Colonic mucosa (tissue), 4 donors: ENCODE data around the gene N4BP2. TPM values are rescaled to one million over a fixed set of nuclear protein-coding genes. Genes with fewer than 3 reads are reported as not detected.
A peak's percentile ranks its signal among the peaks of the same experiment; 100 is the strongest.

Source experiments
- DNase-seq: peaks from one replicate; pipeline ENCODE4 v3.0.0-alpha.2; 2020
- H3K27ac ChIP-seq: fragments of 200-600 bp; one replicate; pipeline ENCODE4 v1.8.0; 2021
- H3K27me3 ChIP-seq: fragments of 200-600 bp; one replicate; pipeline ENCODE4 v1.8.0; 2021
- H3K36me3 ChIP-seq: fragments of 200-600 bp; one replicate; pipeline ENCODE4 v1.8.0; 2021
- H3K4me1 ChIP-seq: fragments of 200-600 bp; one replicate; pipeline ENCODE4 v1.8.0; 2021; ENCODE audit warnings: mild to moderate bottlenecking
- H3K4me3 ChIP-seq: fragments of 200-600 bp; one replicate; pipeline ENCODE4 v1.8.0; 2021
- H3K9ac ChIP-seq, 2 donors: one replicate each; pipeline ENCODE4 v1.7.0; 2013; ENCODE audit warnings: control low read depth in 2 of 2, low read depth in 2 of 2, low read length in 2 of 2
- H3K9me3 ChIP-seq: fragments of 200-600 bp; one replicate; pipeline ENCODE4 v1.8.0; 2021
- intact Hi-C: fragments of 100-400 bp; cut with DNase I; formaldehyde crosslinking; loops from one replicate; pipeline ENCODE4 v1.14.1; 2022
- total RNA-seq, 2 donors: library from RNA; stranded (reverse); fragmentation: NEBNext Ultra II Directional in 1 of 2; extraction: Animal tissue kit (Norgen Biotek cat#: 25700) in 1 of 2; gene quantifications; one replicate each; pipeline ENCODE4 v1.2.1, GENCODE V29; 2021
- TF ChIP-seq, protein P1 (sequence below): fragments of 200-600 bp; IDR thresholded peaks from one replicate; pipeline ENCODE4 v1.8.0; 2022; ENCODE audit warnings: antibody characterized with exemption, mild to moderate bottlenecking
- donor health status: healthy.
- donor health status: DM: no; HTN: no; CAD: no.
- donor health status: DM: no; HTN: no; CAD: no.

The N4BP2 gene
- total RNA-seq, 2 donors from 2014 or later, result 5.1 to 7.5 TPM

DNA sequence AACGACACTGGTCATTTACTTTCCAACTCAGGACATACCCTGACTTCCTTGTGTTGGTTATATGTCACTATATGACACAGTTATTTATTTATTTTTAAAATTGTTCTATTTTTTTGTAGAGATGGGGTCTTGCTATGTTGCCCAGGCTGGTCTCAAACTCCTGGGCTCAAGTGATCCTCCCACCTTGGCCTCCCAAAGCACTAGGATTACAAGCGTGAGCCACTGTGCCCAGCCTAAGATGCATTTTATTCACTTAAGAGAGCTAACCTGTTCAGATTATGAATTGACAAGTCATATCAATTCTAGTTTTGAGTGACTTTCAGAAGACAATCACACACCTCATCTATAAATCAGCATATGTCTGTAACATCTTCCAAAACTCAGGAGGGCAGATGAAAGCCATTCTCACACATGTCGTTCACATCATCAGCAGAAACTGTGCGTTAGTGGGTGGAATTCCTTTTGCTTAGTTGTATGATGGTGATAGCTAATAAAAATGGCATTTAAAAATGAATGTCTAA is 130.8 kb downstream of the N4BP2 start:
- Histone ChIP-seq H3K36me3 (no peaks in the 10 kb centered on the region), H3K27me3 (no peaks in the 10 kb centered on the region), H3K4me3 (no peak overlapping the region), H3K27ac (no peak overlapping the region), H3K9ac (no peak overlapping the region), H3K4me1 (no peaks in the 10 kb centered on the region), H3K9me3 (no peaks in the 10 kb centered on the region)
- intact Hi-C loops, result no loop called here
- TF ChIP-seq, protein P1, sequence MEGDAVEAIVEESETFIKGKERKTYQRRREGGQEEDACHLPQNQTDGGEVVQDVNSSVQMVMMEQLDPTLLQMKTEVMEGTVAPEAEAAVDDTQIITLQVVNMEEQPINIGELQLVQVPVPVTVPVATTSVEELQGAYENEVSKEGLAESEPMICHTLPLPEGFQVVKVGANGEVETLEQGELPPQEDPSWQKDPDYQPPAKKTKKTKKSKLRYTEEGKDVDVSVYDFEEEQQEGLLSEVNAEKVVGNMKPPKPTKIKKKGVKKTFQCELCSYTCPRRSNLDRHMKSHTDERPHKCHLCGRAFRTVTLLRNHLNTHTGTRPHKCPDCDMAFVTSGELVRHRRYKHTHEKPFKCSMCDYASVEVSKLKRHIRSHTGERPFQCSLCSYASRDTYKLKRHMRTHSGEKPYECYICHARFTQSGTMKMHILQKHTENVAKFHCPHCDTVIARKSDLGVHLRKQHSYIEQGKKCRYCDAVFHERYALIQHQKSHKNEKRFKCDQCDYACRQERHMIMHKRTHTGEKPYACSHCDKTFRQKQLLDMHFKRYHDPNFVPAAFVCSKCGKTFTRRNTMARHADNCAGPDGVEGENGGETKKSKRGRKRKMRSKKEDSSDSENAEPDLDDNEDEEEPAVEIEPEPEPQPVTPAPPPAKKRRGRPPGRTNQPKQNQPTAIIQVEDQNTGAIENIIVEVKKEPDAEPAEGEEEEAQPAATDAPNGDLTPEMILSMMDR, result no peak
- DNase-seq, result peak; percentile 3

DNA sequence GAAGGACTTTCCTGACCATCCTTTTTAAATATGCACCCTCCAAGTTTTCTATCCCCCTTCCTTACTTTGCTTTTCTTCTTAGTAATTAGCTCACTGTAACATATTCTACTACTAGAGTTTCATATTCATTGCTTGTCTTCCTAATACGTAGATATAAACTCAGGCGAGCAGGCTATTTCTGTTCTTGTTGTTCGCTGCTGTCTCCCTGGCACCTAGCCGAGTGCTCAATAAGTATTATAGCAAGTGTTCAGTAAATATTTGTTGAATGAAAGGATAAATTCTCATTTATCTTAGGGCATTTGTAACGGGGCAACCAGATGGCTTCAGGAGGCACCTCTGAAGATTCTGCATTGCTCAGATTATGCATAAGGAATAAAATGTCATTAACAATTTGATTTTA is 133.4 kb downstream of the N4BP2 start:
- TF ChIP-seq, protein P1, result no peak
- H3K27me3 ChIP-seq, result no peaks in the 10 kb centered on the region
- H3K9ac ChIP-seq, result no peak overlapping the region
- no peak overlapping the region for H3K27ac ChIP-seq
- H3K4me3 ChIP-seq, result no peak overlapping the region
- no peaks in the 10 kb centered on the region for H3K9me3 ChIP-seq
- intact Hi-C loops, result no loop called here
- H3K4me1 ChIP-seq, result no peaks in the 10 kb centered on the region
- H3K36me3 ChIP-seq, result no peaks in the 10 kb centered on the region
- DNase-seq, result peak; percentile 46

DNA sequence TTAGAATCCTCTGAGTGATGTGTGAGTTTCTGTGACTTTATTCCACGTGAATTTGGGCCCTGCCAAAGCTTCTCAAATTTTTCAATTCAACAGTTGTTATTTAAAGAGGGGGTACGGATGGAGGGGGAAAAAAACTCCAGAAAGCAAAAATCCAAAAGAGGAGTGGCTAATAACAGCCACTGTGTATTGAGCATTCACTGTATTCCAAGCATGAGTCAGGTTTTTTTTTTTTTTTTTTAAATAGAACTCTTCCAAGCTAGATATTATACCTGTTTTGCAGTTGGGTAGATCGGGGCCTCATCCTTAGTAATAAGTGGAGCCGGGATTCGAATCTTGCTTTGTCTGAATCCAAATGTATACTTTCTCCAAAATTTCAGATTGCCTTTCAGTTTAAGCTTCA is 133.8 kb downstream of the N4BP2 start:
- Histone ChIP-seq H3K36me3 (no peaks in the 10 kb centered on the region), H3K9me3 (no peaks in the 10 kb centered on the region), H3K4me3 (no peak overlapping the region), H3K27me3 (no peaks in the 10 kb centered on the region), H3K9ac (no peak overlapping the region), H3K4me1 (no peaks in the 10 kb centered on the region), H3K27ac (peak overlapping the region; percentile 14)
- DNase-seq, result no peak
- intact Hi-C loops, result no loop called here
- TF ChIP-seq, protein P1, result no peak

DNA sequence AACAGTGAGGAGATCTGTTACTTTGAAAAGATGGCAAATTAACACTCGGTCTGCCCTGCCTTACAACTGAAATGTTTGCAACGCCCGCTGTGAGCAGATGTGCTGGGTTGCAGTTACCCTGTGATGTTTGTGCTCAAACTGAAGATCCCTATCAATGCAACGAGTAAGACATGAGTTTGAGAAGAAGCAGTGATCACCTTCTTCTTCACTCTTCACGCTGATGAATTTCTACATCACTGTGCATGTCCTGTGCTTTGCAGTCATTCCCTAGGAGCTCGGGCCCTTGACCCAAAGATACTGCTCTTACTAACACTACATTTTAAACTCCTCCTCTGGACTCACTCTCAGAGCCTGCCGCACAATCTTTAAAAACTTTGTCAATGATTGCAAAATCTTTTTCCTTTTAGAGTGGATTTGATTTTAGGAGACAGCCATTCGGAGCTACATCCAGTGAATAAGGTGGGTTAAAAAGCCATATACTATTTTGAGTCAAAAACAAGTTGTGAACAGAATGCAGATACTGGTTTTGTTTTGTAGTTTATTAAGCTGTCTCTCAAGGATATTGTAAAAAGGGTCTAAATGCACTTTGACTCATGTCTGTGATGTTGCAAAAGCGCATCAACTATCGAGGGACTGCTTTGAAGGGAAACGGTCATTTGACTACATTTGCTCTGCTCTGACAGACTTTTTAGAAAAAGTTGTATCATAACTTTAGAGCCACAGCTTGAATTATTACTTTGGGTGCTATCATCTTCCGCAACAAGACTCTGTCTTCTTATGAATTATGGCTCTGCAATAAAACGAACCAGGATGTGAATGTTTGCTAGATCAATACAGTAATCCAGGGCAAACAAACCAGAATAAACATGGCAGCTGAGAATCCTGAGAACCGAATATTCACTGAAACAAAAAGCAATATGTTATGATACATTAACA is 134.5 kb downstream of the N4BP2 start:
- H3K9me3 ChIP-seq, result no peaks in the 10 kb centered on the region
- intact Hi-C loops, result no loop called here
- no peaks in the 10 kb centered on the region for H3K27me3 ChIP-seq
- no peak overlapping the region for H3K4me3 ChIP-seq
- H3K27ac ChIP-seq, result peak overlapping the region; percentile 14
- TF ChIP-seq, protein P1, result no peak
- no peak overlapping the region for H3K9ac ChIP-seq
- DNase-seq, result peak; percentile 22
- no peaks in the 10 kb centered on the region for H3K36me3 ChIP-seq
- H3K4me1 ChIP-seq, result no peaks in the 10 kb centered on the region

DNA sequence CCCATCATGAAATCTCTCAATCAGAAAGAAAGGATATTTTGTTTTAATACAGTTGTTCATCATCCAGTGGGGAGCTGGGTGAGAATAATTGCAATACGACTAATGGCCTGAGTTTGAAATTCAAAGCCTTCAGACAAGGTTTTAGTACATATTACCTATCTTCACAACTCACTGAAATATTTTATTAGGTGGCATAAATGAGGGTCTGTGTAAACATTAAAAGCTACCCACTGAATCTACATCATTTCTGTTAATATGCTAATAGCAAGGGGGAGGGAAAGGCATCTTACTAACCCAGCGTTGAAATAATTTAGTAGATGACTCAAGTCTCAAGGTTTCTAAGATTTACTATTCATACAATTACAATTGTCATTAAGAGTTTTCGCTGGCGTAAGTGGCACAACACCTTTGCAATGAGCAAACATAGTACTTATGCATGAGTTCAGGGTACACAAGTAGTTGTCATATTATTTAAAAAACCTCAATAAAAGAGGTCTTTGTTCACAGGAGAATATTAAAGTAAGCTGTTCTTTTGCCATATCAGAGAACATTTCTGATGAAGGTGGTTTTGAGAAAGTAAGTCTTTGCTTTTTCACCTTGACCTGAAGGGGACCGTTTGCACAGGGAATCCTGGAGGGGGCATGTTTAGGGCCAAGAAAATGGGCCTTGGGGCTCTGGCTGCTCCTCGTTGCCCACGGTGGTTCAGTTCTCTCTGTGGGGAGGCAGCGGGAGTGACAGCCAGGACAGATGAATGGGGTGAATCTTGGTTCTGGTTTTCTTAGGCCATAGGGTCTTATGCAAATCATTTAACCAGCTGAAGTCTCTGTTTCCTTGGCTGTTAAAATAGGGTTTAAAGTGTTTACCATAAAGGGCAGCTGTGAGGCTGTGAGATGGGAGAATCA is 135.7 kb downstream of the N4BP2 start:
- H3K27me3 ChIP-seq, result no peaks in the 10 kb centered on the region
- no peak overlapping the region for H3K9ac ChIP-seq
- TF ChIP-seq, protein P1, result no peak
- DNase-seq, result peak; percentile 14
- H3K9me3 ChIP-seq, result no peaks in the 10 kb centered on the region
- intact Hi-C loops, result no loop called here
- no peaks in the 10 kb centered on the region for H3K36me3 ChIP-seq
- H3K27ac ChIP-seq, result peak overlapping the region; percentile 25
- H3K4me3 ChIP-seq, result no peak overlapping the region
- no peaks in the 10 kb centered on the region for H3K4me1 ChIP-seq
